ENCODE results near the gene MVK. TPM values are rescaled to one million over a fixed set of nuclear protein-coding genes. Genes with fewer than 3 reads are reported as not detected.

The MVK gene
- total RNA-seq, 1 experiment from 2014 or later, result 28.9 TPM

- Mint-ChIP-seq H3K4me3 (ENCODE audit: unreplicated experiment) (no peak overlapping the region), H3K27me3 (ENCODE audit: insufficient read depth, unreplicated experiment) (no peaks in the 10 kb centered on the region), H3K9me3 (ENCODE audit: unreplicated experiment) (no peaks in the 10 kb centered on the region), H3K27ac (ENCODE audit: unreplicated experiment) (no peak overlapping the region), H3K36me3 (ENCODE audit: insufficient read depth, unreplicated experiment) (no peaks in the 10 kb centered on the region), H3K4me1 (ENCODE audit: low read depth, unreplicated experiment) (no peaks in the 10 kb centered on the region)
- intact Hi-C loops (cut with micrococcal nuclease; ENCODE audit: unreplicated experiment), result no loop called here
- ChIA-PET POLR2A (no interaction called here), CTCF (no interaction called here)
- DNase-seq, result no peak
- H3K9me3 ChIP-seq, result no peaks in the 10 kb centered on the region
- H3K4me1 ChIP-seq, result no peaks in the 10 kb centered on the region
- no TSS peak for BruUV-seq (replicated peaks)
- H3K27me3 ChIP-seq (replicated peaks; ENCODE audit: control insufficient read depth, insufficient read depth, low read length), result no peaks in the 10 kb centered on the region
- TF ChIP-seq CTCF (IDR thresholded peaks at IDR 0.05; ENCODE audit: insufficient read depth in 1 of 2, low read depth in 1 of 2, low read length in 1 of 2, severe bottlenecking in 1 of 2, unreplicated experiment in 1 of 2), result no peak
- H3K36me3 ChIP-seq (ENCODE audit: control insufficient read depth, insufficient read depth, low read length), result no peaks in the 10 kb centered on the region
- H3K4me3 ChIP-seq (ENCODE audit: low read depth, low read length), result no peak overlapping the region
Observed at GRCh38 chr12:109615556-109616229, 42.1 kb downstream of the MVK start.

- DNase-seq, result no peak
- Mint-ChIP-seq H3K4me3 (ENCODE audit: unreplicated experiment) (no peak overlapping the region), H3K4me1 (ENCODE audit: low read depth, unreplicated experiment) (no peaks in the 10 kb centered on the region), H3K36me3 (ENCODE audit: insufficient read depth, unreplicated experiment) (no peaks in the 10 kb centered on the region), H3K27ac (ENCODE audit: unreplicated experiment) (no peak overlapping the region), H3K9me3 (ENCODE audit: unreplicated experiment) (no peaks in the 10 kb centered on the region), H3K27me3 (ENCODE audit: insufficient read depth, unreplicated experiment) (no peaks in the 10 kb centered on the region)
- Histone ChIP-seq H3K4me3 (ENCODE audit: low read depth, low read length) (no peak overlapping the region), H3K36me3 (ENCODE audit: control insufficient read depth, insufficient read depth, low read length) (no peaks in the 10 kb centered on the region), H3K4me1 (no peaks in the 10 kb centered on the region), H3K27me3 (replicated peaks; ENCODE audit: control insufficient read depth, insufficient read depth, low read length) (no peaks in the 10 kb centered on the region), H3K9me3 (no peaks in the 10 kb centered on the region)
- no peak for TF ChIP-seq CTCF (IDR thresholded peaks at IDR 0.05; ENCODE audit: insufficient read depth in 1 of 2, low read depth in 1 of 2, low read length in 1 of 2, severe bottlenecking in 1 of 2, unreplicated experiment in 1 of 2)
- intact Hi-C loops (cut with micrococcal nuclease; ENCODE audit: unreplicated experiment), result no loop called here
- BruUV-seq (replicated peaks), result no TSS peak
- ChIA-PET CTCF (no interaction called here), POLR2A (no interaction called here)
Observed at GRCh38 chr12:109617491-109617890, 43.9 kb downstream of the MVK start.

GRCh38 chr12:109618082-109618481 is 44.5 kb downstream of the MVK start:
- no peaks in the 10 kb centered on the region for H3K36me3 Mint-ChIP-seq (ENCODE audit: insufficient read depth, unreplicated experiment)
- intact Hi-C loops (cut with micrococcal nuclease; ENCODE audit: unreplicated experiment), result no loop called here
- no peaks in the 10 kb centered on the region for H3K4me1 ChIP-seq
- H3K27me3 Mint-ChIP-seq (ENCODE audit: insufficient read depth, unreplicated experiment), result no peaks in the 10 kb centered on the region
- BruUV-seq (replicated peaks), result no TSS peak
- H3K4me1 Mint-ChIP-seq (ENCODE audit: low read depth, unreplicated experiment), result no peaks in the 10 kb centered on the region
- no peaks in the 10 kb centered on the region for H3K27me3 ChIP-seq (replicated peaks; ENCODE audit: control insufficient read depth, insufficient read depth, low read length)
- no peaks in the 10 kb centered on the region for H3K36me3 ChIP-seq (ENCODE audit: control insufficient read depth, insufficient read depth, low read length)
- no peak for TF ChIP-seq CTCF (IDR thresholded peaks at IDR 0.05; ENCODE audit: insufficient read depth in 1 of 2, low read depth in 1 of 2, low read length in 1 of 2, severe bottlenecking in 1 of 2, unreplicated experiment in 1 of 2)
- POLR2A ChIA-PET, result interaction anchor here (0.5 kb wide), 1 partner anchor 91 kb away, joined by 3 read pairs; no protein-coding TSS in a partner anchor
- H3K9me3 Mint-ChIP-seq (ENCODE audit: unreplicated experiment), result no peaks in the 10 kb centered on the region
- H3K27ac Mint-ChIP-seq (ENCODE audit: unreplicated experiment), result no peak overlapping the region
- H3K4me3 Mint-ChIP-seq (ENCODE audit: unreplicated experiment), result no peak overlapping the region
- DNase-seq, result no peak
- no peak overlapping the region for H3K4me3 ChIP-seq (ENCODE audit: low read depth, low read length)
- CTCF ChIA-PET, result no interaction called here
- no peaks in the 10 kb centered on the region for H3K9me3 ChIP-seq

All from Caco-2 (cell line).